ENCODE results near the gene RTBDN.

DNA sequence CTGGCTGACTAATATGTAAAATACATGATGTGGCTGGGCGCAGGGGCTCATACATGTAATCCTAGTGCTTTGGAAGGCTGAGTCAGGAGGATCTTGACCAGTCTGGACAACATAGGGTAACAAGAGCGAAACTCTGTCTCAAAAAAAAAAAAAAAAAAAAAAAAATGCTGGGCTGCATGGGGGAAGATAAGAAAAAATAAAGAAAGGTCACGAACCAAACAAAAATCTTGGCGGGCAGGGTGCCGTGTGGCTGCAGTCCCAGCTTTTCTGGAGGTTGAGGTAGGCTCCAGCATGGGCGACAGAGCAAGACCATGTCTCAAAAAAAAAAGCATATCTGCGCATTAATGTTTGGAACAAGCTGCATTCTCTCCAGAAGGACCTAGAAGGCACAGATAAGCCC lies 19.3 kb downstream of the RTBDN start:
- TF ChIP-seq, protein P1, sequence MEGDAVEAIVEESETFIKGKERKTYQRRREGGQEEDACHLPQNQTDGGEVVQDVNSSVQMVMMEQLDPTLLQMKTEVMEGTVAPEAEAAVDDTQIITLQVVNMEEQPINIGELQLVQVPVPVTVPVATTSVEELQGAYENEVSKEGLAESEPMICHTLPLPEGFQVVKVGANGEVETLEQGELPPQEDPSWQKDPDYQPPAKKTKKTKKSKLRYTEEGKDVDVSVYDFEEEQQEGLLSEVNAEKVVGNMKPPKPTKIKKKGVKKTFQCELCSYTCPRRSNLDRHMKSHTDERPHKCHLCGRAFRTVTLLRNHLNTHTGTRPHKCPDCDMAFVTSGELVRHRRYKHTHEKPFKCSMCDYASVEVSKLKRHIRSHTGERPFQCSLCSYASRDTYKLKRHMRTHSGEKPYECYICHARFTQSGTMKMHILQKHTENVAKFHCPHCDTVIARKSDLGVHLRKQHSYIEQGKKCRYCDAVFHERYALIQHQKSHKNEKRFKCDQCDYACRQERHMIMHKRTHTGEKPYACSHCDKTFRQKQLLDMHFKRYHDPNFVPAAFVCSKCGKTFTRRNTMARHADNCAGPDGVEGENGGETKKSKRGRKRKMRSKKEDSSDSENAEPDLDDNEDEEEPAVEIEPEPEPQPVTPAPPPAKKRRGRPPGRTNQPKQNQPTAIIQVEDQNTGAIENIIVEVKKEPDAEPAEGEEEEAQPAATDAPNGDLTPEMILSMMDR (IDR thresholded peaks at IDR 0.05) = no peak
- no peak for TF ChIP-seq POLR2A (IDR thresholded peaks at IDR 0.05)

All from esophagus squamous epithelium (tissue), 4 donors.